Measurements from ENCODE around the gene HDAC9. TPM values are rescaled to one million over a fixed set of nuclear protein-coding genes. Genes with fewer than 3 reads are reported as not detected.

The HDAC9 gene
- total RNA-seq, 2 experiments from 2014 or later: 0.22 to 0.33 TPM

DNA sequence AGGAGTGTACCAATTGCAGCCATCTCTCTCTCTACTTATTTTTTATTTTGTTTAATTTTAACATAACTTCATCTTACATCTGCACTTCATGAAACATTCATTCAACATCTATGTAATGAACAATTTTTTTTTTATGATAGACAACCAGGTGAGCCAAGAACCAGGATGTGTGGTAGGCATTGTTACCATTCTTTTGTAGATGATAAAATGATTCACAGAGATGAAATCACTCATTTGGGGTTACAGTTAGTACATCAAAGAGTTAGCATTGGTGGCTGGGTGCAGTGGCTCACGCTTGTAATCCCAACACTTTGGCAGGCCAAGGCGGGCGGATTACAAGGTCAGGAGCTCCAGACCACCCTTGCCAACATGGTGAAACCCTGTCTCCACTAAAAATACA is 127.8 kb downstream of the HDAC9 start:
- no peak overlapping the region for H3K4me3 Mint-ChIP-seq
- DNase-seq: no peak
- H3K36me3 Mint-ChIP-seq (ENCODE audit: low read depth): no peaks in the 10 kb centered on the region
- no peaks in the 10 kb centered on the region for H3K27me3 Mint-ChIP-seq
- POLR2A ChIA-PET: no interaction called here
- H3K9me3 Mint-ChIP-seq: no peaks in the 10 kb centered on the region
- no peaks in the 10 kb centered on the region for H3K4me1 Mint-ChIP-seq
- CTCF ChIA-PET: no interaction called here
- no peak overlapping the region for H3K27ac Mint-ChIP-seq

- no peak overlapping the region for H3K4me3 Mint-ChIP-seq
- H3K36me3 Mint-ChIP-seq (ENCODE audit: low read depth): no peaks in the 10 kb centered on the region
- H3K9me3 Mint-ChIP-seq: no peaks in the 10 kb centered on the region
- ChIA-PET POLR2A (no interaction called here), CTCF (no interaction called here)
- no peaks in the 10 kb centered on the region for H3K4me1 Mint-ChIP-seq
- no peak overlapping the region for H3K27ac Mint-ChIP-seq
- no peak for DNase-seq
- H3K27me3 Mint-ChIP-seq: no peaks in the 10 kb centered on the region
These were observed 128.9 kb downstream of the HDAC9 start for GRCh38 chr7:18624459-18624858.

DNA sequence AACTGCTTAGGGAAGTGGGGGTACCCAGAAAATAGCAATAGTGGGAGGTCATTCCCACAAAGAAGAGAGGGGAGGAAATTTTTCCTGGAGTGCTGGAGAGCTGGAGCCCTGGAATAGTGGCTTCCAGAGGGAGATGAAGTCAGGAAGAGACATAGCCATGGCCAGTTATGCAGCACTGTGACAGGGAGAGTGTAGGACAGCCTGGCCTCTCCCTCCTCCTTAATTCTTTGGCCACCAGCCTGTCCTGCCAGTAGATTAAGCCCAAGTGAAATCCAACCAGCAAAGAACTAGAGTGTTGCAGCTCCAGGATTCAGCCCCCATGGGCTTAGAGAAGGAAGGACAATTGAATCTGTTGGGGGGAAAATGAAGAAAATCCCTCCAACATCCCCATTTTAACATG is 130.5 kb downstream of the HDAC9 start:
- ChIA-PET POLR2A (no interaction called here), CTCF (no interaction called here)
- Mint-ChIP-seq H3K4me3 (no peak overlapping the region), H3K27ac (no peak overlapping the region), H3K36me3 (ENCODE audit: low read depth) (no peaks in the 10 kb centered on the region), H3K27me3 (no peaks in the 10 kb centered on the region), H3K4me1 (no peaks in the 10 kb centered on the region), H3K9me3 (no peaks in the 10 kb centered on the region)
- DNase-seq: no peak

DNA sequence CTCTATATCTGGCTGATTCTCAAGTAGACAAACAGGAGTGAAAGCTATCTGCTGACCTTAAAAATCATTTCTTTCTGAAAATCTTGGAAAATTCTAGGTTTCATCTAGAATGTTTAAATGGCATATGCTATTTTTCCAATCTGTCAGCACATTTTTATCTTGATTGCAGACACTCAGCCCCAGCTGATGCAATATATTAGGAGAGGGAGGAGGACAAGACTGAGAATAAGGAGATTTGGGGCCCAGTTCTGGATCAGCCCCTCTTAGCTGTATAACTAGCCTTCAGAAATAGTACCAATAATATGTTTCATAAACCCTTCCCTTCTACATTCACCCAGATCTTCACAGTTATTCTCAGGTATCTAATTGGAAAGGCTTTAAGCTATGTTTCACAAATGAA is 131.2 kb downstream of the HDAC9 start:
- ChIA-PET POLR2A (no interaction called here), CTCF (no interaction called here)
- Mint-ChIP-seq H3K4me3 (no peak overlapping the region), H3K36me3 (ENCODE audit: low read depth) (no peaks in the 10 kb centered on the region), H3K4me1 (no peaks in the 10 kb centered on the region), H3K27me3 (no peaks in the 10 kb centered on the region), H3K27ac (no peak overlapping the region), H3K9me3 (no peaks in the 10 kb centered on the region)
- no peak for DNase-seq

GRCh38 chr7:18637516-18637915 is 142.0 kb downstream of the HDAC9 start:
- ChIA-PET CTCF (no interaction called here), POLR2A (no interaction called here)
- no peak for DNase-seq
- no peak overlapping the region for H3K4me3 Mint-ChIP-seq
- H3K36me3 Mint-ChIP-seq (ENCODE audit: low read depth): no peaks in the 10 kb centered on the region
- peaks cover 7% of the 10 kb centered on the region for H3K4me1 Mint-ChIP-seq
- H3K9me3 Mint-ChIP-seq: no peaks in the 10 kb centered on the region
- H3K27ac Mint-ChIP-seq: no peak overlapping the region
- no peaks in the 10 kb centered on the region for H3K27me3 Mint-ChIP-seq

DNA sequence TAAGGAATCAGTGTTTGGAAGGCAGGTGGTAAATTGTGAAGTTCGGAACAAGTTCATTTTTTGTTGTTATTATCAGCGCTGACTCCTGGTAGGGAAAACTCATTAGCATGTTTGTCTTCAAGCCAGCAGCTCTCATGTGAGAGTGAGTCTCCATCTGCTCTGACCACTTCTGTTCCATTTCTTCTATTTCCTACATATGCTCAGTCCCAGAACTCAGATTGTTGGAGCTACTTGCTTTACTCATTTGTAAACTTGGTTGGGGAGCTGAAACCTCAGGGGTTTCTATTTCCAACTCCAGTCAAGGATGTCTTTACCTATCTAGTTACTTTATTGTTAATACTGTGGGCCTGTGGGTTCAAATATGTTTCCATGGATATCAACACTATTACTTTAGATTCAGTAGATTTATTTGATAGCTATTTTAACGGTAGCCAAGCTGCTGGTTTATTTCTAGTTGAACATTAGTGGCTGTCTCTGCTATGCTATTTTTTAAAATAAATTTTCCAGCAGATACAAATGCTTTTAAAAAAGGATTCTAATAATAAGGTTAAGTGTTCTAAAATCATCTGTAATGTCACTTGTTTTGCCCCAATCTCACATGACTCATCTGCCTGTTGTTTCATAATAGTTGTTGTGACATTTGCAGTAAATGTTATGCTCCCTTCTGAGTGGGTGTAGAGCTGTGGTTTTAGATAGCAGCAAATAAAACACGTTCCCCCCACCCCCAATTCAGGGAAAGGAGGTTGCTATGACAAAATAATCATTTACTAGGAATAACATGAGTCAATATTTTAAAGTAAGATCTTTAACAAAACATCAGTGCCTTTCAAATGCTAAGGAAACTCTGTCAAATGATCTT is 143.3 kb downstream of the HDAC9 start:
- no peak overlapping the region for H3K4me3 Mint-ChIP-seq
- CTCF ChIA-PET: no interaction called here
- POLR2A ChIA-PET: no interaction called here

GRCh38 chr7:18639711-18640110 is 144.2 kb downstream of the HDAC9 start:
- H3K36me3 Mint-ChIP-seq (ENCODE audit: low read depth): no peaks in the 10 kb centered on the region
- peaks cover 2% of the 10 kb centered on the region for H3K27me3 Mint-ChIP-seq
- no peak overlapping the region for H3K27ac Mint-ChIP-seq
- no peak for DNase-seq
- peaks cover 7% of the 10 kb centered on the region for H3K4me1 Mint-ChIP-seq
- CTCF ChIA-PET: no interaction called here
- no peaks in the 10 kb centered on the region for H3K9me3 Mint-ChIP-seq
- POLR2A ChIA-PET: no interaction called here
- H3K4me3 Mint-ChIP-seq: no peak overlapping the region

More for the DNA sequence above, 143.3 kb downstream of the HDAC9 start:
- no peak for DNase-seq
- H3K9me3 Mint-ChIP-seq: no peaks in the 10 kb centered on the region
- H3K27ac Mint-ChIP-seq: no peak overlapping the region
- H3K27me3 Mint-ChIP-seq: no peaks in the 10 kb centered on the region
- no peaks in the 10 kb centered on the region for H3K36me3 Mint-ChIP-seq (ENCODE audit: low read depth)
- peaks cover 7% of the 10 kb centered on the region for H3K4me1 Mint-ChIP-seq

DNA sequence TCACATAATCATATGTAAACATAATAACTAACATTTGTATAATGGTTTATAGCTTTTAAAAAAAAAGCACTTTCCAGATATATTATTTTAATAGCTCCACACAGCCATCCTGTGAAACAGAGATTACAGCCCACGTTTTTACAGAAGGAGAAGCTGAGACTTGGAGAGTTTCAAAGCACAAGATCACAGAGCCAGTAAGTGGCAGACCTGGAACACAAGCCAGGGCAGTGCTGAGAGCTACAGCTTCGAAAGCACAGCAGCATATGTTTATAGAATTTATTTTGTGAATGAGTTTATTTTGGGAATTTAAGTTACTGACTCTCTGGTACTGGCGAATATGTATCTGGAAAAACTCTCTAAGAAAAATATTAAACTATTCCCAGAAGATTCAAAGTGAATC is 149.4 kb downstream of the HDAC9 start:
- Mint-ChIP-seq H3K4me3 (no peak overlapping the region), H3K9me3 (no peaks in the 10 kb centered on the region), H3K27me3 (peaks cover 2% of the 10 kb centered on the region), H3K4me1 (no peaks in the 10 kb centered on the region), H3K27ac (no peak overlapping the region), H3K36me3 (ENCODE audit: low read depth) (no peaks in the 10 kb centered on the region)
- ChIA-PET CTCF (no interaction called here), POLR2A (no interaction called here)
- no peak for DNase-seq

- no peak for DNase-seq
- Mint-ChIP-seq H3K36me3 (ENCODE audit: low read depth) (no peaks in the 10 kb centered on the region), H3K9me3 (no peaks in the 10 kb centered on the region), H3K27ac (no peak overlapping the region), H3K4me3 (no peak overlapping the region), H3K4me1 (no peaks in the 10 kb centered on the region), H3K27me3 (peaks cover 2% of the 10 kb centered on the region)
- ChIA-PET CTCF (no interaction called here), POLR2A (no interaction called here)
These were observed 152.0 kb downstream of the HDAC9 start for GRCh38 chr7:18647582-18647981.

GRCh38 chr7:18648849-18649758 is 153.6 kb downstream of the HDAC9 start:
- Mint-ChIP-seq H3K4me3 (no peak overlapping the region), H3K36me3 (ENCODE audit: low read depth) (no peaks in the 10 kb centered on the region), H3K9me3 (no peaks in the 10 kb centered on the region), H3K27ac (no peak overlapping the region), H3K4me1 (no peaks in the 10 kb centered on the region), H3K27me3 (peaks cover 2% of the 10 kb centered on the region)
- CTCF ChIA-PET: no interaction called here
- POLR2A ChIA-PET: no interaction called here
- no peak for DNase-seq

DNA sequence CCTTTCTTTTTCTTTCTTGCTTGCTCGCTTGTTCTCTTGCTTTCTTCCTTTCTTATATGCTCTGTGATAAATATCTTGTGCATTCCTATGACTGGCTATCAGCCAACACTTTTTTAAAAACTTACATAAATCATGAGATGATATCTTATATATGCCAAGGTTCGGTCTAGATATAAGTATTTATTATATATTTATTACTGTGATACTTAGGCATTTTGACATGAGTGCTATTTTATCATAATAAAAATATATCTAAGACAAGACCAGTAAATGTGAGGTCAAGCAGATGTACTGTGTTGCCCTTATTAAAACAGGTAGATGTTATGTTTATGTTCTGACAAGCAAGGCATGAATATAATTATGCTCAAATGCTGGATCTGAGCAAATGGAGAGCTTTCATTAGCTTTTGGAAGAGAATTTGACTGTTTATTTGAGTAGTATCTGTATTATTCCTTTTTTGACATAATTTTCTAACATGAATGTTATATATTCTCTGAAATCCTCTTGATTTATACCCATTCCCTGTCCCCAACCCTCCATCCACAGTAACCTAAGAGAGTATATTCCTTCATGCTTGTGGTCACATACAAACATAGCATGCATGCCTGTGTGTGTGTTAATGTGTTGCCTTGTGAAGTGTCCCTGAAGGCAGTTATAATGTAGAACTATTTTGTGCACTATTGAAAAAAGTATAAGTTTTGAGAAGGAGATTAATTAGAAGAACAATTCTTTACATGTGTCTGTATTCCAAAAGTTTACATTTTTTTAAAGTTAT is 158.0 kb downstream of the HDAC9 start:
- Mint-ChIP-seq H3K9me3 (no peaks in the 10 kb centered on the region), H3K4me3 (no peak overlapping the region), H3K27me3 (no peaks in the 10 kb centered on the region), H3K27ac (no peak overlapping the region), H3K4me1 (no peaks in the 10 kb centered on the region), H3K36me3 (ENCODE audit: low read depth) (no peaks in the 10 kb centered on the region)
- DNase-seq: no peak
- ChIA-PET POLR2A (no interaction called here), CTCF (interaction anchor here (1.2 kb wide), 1 partner anchor 12 kb away, joined by 3 read pairs; no protein-coding TSS in a partner anchor)

- H3K4me1 Mint-ChIP-seq: no peaks in the 10 kb centered on the region
- DNase-seq: no peak
- CTCF ChIA-PET: interaction anchor here (1.2 kb wide), 1 partner anchor 11 kb away, joined by 3 read pairs; no protein-coding TSS in a partner anchor
- no peaks in the 10 kb centered on the region for H3K36me3 Mint-ChIP-seq (ENCODE audit: low read depth)
- no peak overlapping the region for H3K4me3 Mint-ChIP-seq
- no peaks in the 10 kb centered on the region for H3K9me3 Mint-ChIP-seq
- H3K27ac Mint-ChIP-seq: no peak overlapping the region
- POLR2A ChIA-PET: no interaction called here
- no peaks in the 10 kb centered on the region for H3K27me3 Mint-ChIP-seq
These were observed 159.2 kb downstream of the HDAC9 start for GRCh38 chr7:18654709-18655108.

DNA sequence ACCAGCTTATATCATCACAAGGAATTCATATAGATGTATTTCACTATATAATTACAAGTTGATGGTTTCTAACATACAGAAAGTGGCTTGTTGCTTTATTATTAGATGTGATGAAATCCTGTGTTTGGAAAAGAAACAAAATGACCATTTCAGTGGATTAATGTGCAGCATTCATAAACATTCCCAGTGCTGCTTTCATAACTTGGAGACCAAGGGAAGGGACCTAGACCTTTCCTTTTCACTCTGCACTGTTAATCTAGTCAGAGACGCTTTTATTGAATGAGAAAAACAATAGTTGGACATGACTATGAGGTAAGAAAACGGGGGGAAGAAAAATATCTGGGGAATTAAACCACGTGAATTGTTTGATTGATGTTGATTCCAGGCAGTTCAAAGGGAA is 160.0 kb downstream of the HDAC9 start:
- no peak overlapping the region for H3K27ac Mint-ChIP-seq
- no peaks in the 10 kb centered on the region for H3K27me3 Mint-ChIP-seq
- POLR2A ChIA-PET: no interaction called here
- H3K4me1 Mint-ChIP-seq: no peaks in the 10 kb centered on the region
- no peak for DNase-seq
- CTCF ChIA-PET: interaction anchor here (0.7 to 1.6 kb wide), 2 partner anchors 11 to 1103 kb away, joined by 3 to 4 read pairs; no protein-coding TSS in a partner anchor
- H3K36me3 Mint-ChIP-seq (ENCODE audit: low read depth): no peaks in the 10 kb centered on the region
- no peaks in the 10 kb centered on the region for H3K9me3 Mint-ChIP-seq
- H3K4me3 Mint-ChIP-seq: no peak overlapping the region
